Stimulated activated CD4-positive, alpha-beta T cell treated with anti-CD3 and anti-CD28 coated beads, Interleukin-15, amount 100 ng/mL, for 48 hours (primary cell): ENCODE results near the gene YIF1B.
"Not testable (repeated sequence)": the region's sequence is repeated elsewhere in the genome, so short reads cannot be mapped to it uniquely, and the experiment has no call there.

Experiments
- DNase-seq, 2 donors: peaks; one replicate each; pipeline ENCODE4 v3.0.0-alpha.2; 2020; ENCODE audit warnings: low read depth in 2 of 2

The YIF1B gene, protein sequence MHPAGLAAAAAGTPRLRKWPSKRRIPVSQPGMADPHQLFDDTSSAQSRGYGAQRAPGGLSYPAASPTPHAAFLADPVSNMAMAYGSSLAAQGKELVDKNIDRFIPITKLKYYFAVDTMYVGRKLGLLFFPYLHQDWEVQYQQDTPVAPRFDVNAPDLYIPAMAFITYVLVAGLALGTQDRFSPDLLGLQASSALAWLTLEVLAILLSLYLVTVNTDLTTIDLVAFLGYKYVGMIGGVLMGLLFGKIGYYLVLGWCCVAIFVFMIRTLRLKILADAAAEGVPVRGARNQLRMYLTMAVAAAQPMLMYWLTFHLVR

DNA sequence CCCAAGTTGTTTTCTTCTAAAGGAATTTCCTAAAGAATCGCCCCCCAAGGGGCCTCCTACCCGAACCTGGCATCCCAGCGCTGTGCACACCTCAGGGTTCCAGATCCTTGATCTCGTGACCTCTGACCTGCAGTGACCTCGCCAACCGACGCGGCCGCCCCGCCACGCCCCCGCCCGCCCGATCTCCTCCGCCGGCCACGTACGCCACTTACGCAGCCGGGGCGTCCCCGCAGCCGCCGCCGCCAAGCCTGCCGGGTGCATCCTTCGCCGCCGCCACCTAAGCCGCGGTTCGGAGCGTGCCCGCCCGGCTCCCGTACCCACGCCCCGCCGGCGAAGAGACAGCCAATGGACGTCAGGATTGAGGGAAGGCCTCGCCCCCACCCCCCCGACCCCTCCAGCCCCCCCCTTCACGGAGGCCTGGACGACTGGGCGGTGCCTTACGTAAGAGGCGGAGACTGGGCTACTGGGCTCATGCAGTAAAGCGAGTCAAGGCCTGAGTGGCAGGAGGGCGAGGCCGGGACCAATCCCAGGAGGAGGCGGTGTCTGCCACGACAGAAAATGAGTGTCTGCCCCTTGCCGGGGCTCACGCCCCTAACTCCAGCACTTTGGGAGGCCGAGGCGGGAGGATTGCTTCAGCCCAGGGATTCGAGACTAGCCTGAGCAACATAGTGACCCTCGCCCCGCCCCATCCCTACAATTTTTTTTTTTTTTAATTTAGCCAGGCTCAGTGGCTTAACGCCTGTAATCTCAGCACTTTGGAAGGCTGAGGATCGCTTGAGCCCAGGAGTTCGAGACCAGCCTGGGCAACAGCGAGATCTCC is at the start of gene YIF1B:
TSS of gene YIF1B (minus strand) at position 291 of the 820 bp plus-strand sequence. CDS start at position 261, 30 bp downstream.
- peak; percentile 92 to 94 for DNase-seq

DNA sequence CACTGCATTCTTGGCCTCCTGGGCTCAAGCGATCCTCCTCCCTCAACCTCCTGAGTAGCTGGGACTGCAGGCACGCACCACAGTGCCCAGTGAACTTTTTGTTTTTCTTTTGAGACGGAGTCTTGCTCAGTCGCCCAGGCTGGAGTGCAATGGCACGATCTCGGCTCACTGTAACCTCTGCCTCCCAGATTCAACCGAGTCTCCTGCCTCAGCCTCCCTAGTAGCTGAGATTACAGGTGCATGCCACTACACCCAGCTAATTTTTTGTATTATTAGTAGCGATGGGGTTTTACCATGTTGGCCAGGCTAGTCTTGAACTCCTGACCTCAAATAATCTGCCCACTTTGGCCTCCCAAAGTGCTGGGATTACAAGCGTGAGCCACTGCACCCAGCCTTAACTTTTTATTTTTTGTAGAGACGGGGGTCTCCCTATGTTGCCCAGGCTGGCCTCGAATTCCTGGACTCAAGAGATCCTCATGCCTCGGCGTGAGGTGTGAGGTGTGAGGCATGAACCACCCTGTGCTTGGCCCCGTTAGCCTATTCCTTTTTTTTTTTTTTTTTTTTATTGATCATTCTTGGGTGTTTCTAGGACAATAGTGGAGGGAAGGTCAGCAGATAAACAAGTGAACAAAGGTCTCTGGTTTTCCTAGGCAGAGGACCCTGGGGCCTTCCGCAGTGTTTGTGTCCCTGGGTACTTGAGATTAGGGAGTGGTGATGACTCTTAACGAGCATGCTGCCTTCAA is 47.4 kb upstream of the YIF1B start:
- DNase-seq: not testable (repeated sequence)

DNA sequence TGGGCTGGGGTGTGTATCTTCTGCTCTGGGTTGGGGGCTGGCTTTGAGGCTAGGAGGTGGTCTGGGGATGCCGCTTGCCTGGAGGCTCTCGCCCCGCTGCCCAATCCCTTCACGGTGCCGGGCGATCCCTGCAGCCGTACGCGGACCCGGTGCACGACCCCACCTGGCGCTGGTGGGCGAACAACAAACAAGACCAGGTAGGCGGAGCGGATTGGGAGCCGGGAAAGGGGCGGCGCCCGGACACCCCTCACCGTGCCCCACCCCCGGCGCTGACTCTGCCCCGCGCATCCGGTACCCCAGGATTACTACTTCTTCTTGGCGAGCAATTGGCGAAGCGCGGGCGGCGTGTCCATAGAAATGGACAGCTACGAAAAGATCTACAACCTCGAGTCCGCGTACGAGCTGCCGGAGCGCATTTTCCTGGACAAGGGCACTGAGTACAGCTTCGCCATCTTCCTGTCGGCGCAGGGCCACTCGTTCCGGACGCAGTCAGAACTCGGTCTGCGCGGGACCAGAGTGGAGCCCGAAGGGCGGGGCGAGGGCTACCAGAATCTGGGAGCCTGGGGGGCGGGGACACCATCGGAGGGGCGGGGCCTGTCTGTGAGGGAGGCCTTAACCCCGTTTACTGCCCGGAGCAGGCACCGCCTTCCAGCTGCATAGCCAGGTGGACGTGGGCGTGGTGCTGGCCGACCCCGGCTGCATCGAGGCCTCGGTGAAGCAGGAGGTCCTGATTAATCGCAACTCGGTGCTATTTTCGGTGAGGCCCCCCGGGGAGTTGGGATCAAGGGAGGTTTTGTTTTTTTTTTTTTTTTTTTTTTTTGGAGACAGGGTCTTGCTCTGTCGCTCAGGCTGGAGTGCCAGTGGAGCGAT is 46.6 kb upstream of the YIF1B start:
- DNase-seq: peak; percentile 81 to 92

DNA sequence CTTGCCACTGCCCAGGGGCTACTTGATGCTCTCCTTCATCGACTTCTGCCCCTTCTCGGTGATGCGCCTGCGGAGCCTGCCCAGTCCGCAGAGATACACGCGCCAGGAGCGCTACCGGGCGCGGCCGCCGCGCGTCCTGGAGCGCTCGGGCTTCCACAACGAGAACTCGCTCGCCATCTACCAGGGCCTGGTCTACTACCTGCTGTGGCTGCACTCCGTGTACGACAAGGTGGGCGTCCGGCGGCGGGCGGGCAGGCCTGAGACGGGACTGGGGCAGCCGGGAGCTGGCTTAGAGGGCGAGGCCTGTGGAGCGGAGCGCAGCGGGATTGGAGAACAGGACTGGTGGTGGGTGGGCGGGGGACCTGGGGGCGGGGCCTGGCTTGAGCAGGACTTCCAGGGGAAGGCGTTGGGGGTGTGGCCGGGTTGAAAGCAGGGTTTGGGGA is 45.9 kb upstream of the YIF1B start:
- DNase-seq: peak; percentile 60 to 74

DNA sequence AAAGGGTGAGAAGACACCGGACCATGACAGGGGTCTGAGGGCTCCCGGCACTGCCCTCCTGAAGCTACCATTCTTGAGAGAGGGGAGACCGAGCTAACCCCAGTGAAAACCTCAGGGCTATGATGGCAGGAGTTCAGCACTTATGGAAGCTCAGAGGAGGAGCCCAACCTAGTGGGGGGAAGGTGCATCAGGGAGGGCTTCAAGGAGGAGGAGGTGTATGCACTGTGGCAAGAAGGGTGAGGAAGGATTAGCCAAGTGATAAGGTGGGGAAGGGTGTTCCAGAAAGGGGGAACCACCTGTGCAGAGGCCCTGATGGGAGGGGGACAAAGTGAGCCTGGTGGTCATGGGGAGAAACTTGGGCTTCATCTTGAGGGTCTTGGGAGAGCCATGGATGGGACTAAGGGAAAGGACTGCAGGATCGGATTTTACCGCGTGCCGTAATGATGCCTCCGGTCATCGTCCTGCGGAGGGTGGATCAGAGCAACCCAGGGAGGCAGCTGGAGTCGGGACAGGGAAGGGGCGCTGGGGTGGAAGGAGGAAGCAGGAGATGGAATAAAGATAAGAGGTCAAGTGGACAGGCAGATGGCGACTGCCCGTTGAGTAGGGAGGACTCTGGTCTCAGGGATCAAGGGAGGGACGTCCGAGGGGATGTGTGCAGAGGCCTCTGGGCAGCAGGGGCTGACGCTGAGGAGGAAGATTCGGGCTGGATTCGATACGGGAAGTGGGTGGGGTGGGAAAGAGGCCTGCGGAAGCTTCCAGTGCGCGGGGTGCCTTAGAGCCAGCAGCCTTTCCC is 45.3 kb upstream of the YIF1B start:
- DNase-seq: no peak

DNA sequence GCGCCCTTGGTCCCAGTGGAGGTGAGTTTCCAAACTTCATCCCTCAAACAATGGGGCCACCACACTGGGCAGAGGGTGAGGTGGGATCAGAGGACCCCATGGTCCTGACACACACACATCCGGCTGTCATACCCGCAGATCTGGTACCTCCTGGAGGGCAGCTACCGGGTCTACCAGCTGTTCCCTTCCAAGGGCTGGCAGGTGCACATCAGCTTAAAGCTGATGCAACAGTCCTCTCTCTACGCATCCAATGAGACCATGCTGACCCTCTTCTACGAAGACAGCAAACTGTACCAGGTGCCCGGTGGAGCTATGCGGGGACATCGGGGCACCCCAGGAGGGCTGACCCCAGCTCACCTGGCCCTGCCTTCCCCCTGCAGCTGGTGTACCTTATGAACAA is 44.6 kb upstream of the YIF1B start:
- no peak for DNase-seq

DNA sequence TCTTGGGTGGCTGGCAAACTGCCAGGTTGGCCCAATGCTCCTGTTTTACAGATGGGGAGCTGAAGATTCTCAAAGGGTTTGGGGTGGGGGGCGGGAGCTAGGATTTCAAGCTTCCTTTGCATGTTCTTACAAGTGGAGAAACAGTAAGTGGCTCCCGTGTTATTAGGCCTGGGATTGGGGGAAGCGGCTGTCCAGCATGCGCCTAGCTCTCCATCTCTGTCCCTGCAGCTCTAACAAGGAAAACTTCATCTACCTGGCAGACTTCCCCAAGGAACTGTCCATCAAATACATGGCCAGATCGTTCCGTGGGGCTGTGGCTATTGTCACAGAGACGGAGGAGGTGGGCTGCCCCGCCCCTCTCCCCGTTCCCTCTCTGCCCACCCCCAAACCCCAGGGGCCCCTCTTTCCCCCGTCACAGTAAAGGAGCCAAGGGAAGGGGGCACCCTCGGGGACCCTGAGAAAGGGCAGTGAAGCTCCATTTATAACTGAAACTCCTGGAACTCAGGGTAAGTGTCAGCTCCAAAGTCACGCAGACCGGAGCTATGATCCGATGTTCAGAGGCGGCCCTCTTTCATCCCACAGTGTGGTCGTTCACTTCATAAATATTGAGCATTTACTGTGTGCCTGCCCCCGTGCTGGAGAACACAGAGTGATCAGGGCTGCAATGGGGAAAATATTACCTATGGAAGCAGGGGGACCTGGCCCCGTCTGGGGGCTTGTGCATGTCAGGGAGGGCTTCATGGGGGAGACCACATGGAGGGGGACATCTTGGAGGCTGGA is 43.7 kb upstream of the YIF1B start:
- DNase-seq: no peak

DNA sequence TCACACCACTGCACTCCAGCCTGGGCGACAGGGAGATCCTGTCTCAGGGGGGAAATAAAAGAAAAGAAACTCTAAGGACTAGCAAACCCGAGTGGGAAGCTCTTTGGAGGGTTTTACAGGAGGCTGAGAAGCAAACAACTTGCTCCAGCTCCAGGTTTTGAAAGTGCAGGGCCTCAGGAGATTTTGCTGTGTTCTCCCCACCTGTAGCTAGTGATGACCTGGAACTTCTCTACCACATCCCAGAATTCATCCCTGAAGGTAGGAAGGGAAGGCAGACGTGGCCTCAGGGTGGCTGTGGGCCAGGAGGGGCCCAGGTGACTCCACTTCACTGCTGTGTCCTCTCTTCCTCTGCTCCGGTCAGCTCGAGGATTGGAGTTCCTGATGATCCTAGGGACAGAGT is 42.3 kb upstream of the YIF1B start:
- no peak for DNase-seq

DNA sequence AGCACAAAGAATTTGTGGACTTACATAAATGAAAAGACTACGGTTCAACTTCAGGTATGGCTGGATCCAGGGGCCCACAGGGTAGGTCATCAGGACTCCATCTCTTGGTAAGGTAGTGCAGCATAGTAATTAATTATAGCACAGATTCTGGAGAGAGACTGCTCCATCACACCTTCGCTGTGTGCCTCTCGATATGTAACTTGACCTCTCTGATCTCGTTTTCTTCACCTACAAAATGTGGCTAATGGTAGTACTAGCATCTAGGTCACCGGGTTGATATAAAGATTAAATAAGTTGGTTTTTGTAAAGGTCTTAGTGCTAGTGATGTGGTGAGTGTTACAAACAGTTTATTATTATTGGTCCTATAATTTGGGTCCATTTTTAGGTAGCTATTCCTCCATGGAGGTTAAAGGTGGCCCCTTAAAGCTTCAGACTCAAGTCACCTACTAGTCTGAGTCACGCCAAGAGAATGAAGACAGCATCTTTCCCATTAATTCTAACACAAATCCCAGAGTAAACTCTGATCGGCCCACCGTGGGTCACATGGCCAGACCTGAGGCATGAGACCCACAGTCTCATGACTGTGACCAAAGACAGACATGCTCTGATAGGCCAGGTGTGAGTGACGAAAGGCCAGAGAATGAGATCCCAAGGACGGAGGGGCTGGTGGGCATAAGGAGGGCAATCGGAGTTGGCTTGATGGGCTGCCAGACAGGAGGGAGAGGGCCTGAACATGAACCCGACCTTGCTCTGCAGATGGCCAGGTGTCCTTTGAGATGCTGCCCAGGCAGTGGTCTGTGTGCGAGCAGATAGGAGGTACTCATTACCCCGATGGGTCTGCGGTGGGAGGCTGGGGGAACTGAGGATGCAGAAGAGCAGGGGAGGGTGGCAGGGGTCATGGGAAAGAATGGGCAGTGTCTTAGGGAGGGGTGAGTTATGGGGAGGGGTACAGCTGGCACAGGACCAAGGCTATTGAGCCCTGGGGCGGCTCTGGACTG is 40.3 kb upstream of the YIF1B start:
- no peak for DNase-seq

DNA sequence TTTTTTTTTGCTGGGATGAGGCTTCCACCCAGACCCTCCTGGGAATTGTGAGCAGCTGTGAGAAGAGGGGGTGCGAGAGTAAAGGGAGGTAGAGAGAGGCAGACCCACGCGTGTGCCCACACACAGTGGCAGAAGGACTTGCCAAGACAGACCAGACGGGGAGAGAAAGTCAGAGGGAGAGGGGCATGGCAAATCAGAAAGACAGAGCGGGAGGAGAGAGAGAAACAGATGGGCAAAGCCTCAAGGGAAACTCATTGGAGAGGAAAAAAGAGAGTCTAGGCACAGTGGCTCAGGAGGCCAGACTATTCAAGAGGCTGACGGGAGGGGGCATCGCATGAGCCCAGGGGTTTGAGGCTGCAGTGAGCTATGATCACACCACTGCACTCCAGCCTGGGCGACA is 36.9 kb upstream of the YIF1B start:
- DNase-seq: no peak

DNA sequence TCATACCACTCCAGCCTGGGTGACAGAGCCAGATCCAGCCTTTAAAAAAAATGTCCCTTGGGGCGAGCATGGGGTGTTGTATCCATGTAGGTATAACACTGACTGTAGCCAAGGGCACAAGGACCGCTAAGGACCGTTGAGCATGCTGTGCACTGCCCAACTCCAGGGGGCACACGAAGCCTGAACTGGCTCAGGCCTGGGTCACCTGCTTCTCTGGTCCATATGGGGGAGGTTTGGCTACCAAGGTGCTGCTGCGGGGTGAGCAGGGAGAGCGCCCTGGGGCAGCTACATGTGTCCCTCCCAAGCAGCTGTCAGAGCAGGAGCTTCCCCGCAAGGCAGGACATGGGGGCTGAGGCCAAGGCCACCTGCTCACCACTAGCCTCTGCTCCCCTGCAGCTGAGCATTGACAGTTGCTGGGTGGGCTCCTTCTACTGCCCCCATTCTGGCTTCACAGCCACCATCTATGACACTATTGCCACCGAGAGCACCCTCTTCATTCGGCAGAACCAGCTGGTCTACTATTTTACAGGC is 36.2 kb upstream of the YIF1B start:
- no peak for DNase-seq

DNA sequence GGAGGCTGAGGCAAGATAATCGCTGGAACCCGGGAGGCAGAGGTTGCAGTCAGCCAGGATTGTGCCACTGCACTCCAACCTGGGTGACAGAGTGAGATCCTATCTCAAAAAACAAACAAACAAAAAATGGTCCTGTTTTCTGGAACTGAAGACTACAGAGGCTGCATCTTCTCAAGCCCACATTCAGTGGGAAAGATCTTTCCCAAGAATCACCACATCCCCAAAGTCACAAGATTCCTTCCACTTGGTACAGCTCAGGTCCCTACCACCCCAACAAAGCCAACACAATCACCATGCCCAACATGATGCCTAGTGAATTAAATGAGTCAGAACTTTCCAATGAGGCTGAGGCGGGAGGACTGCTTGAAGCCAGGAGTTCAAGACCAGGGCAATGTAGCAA is 35.1 kb upstream of the YIF1B start:
- DNase-seq: no peak

DNA sequence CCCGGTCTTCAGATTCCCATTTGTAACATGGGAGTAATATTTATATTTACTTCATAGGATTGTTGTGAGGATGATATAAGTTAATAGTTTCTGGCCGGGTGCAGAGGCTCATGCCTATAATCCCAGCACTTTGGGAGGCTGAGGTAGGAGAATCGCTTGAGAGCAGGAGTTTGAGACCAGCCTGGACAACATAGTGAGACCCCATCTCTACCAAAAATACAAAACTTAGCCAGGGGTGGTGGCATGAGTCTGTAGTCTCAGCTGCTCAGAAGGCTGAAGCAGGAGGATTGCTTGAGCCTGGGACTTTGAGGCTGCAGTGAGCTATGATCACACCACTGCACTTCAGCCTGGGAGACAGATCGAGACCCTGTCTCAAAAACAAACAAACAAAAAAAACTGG is 31.1 kb upstream of the YIF1B start:
- DNase-seq: no peak

DNA sequence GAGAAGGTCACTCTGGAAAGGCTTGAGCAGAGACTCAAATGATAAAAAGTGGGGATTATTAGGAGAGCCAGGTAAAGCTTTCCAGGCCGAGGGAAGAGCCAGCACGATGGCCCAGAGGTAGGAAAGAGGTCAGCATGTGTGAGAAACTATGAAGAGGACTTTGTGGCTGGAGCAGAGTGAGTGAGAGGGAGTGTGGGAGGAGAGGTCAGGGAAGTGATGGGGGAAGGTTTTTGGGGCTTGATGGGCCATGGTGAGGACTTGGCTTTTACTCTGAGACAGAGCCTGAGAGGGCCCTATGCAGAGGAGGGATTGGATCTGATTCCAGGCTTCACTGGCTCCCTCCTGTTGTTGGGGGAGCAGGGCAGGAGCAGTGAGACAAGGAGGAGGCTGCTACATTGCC is 25.2 kb upstream of the YIF1B start:
- DNase-seq: no peak

DNA sequence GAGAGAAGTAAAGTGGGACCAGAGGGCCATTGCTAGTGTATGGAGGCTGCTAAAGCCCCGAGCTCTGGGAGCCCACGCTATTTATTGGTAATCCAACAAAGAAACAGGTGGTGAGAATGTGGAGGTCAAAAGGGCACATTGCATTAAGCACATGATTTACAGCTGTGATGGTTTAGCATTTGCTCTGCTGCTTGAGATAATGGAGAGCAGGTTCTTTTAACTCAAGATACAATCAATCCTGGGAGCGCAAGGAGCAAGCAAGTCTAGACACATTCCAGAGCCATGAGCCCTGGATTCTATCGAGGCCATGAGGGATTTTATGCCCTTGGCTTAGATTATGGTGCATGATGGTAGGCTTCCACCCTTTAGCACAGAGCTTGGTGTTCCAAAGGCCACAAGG is 23.3 kb upstream of the YIF1B start:
- not testable (repeated sequence) for DNase-seq

DNA sequence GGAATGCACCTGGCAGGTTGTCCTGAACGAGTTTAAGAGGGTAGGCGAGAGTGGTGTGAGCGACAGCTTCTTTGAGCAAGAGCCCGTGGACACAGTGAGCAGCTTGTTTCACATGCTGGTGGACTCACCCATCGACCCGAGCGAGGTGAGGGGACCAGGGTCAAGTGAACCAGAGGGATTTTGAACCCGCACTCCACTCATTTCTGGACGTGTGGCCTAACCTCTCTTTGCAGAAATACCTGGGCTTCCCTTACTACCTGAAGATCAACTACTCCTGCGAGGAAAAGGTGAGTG is 21.6 kb upstream of the YIF1B start:
- DNase-seq: no peak

DNA sequence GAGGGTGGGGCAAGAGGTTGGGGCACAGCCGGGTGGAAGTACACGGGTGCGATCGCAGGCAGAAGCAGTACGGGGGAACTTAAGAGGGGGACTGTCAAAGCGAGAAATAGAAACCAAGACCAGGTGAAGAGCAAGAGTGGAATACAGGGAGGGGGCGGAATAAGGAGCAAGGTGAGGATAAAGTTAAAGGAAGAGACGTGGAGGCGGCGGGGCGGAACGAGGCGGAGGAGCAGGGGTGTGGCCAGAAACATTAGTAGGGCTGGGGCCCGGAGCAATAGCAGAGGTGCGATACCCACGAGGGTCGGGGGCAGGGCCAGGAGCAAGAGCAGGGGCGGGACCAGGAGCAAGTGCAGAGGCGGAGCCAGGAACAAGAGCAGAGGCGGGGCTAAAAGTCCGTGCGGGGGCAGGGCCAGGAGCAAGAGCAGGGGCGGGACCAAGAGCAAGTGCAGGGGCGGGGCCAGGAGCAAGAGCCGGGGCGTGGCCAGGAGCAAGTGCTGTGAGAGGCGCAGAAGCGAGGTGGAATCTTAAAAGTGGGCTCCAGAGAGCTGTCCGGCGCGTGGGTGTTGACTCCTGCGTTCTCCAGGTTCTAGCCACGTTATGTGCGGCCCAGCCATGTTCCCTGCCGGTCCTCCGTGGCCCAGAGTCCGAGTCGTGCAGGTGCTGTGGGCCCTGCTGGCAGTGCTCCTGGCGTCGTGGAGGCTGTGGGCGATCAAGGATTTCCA is 21.1 kb upstream of the YIF1B start:
- peak; percentile 95 to 97 for DNase-seq
